H1 (cell line): ENCODE results near the gene ANKH. TPM values are rescaled to one million over a fixed set of nuclear protein-coding genes. Genes with fewer than 3 reads are reported as not detected.

Experiments used
- CTCF ChIA-PET: fragments of 300-600 bp; sonication (Branson Sonifier 250); formaldehyde crosslinking; loops from one replicate; lab custom pipeline; 2021; ENCODE audit not compliant: partially characterized antibody; lab: Charles Lee
- POLR2A ChIA-PET: fragments of 300-600 bp; sonication (Branson Sonifier 250); formaldehyde crosslinking; loops from one replicate; lab custom pipeline; 2021; ENCODE audit warnings: inconsistent platforms; ENCODE audit not compliant: partially characterized antibody; lab: Charles Lee
- DNase-seq, 2 experiments: peaks; one replicate each; pipeline versions ENCODE4 v3.0.0 to v3.0.0-alpha.2; 2010 to 2022; ENCODE audit warnings: low spot score in 2 of 2, low read depth in 1 of 2, mixed read lengths in 1 of 2
- FAIRE-seq: peaks from 2 replicates; lab custom pipeline; 2011; peaks lifted over from hg19 to GRCh38; lab: Jason Lieb, UNC
- H2AFZ ChIP-seq: 2 replicates; pipeline ENCODE4 v1.8.1; 2012; ENCODE audit warnings: low read length, inconsistent platforms
- H2AK5ac ChIP-seq: 2 replicates; pipeline ENCODE4 v1.6.1; 2013; ENCODE audit warnings: low read depth, low read length
- H2BK120ac ChIP-seq: replicated peaks from 2 replicates; pipeline ENCODE3; 2013; ENCODE audit warnings: low read depth, low read length, inconsistent platforms
- H2BK12ac ChIP-seq: 2 replicates; pipeline ENCODE4 v1.6.1; 2013; ENCODE audit warnings: low read depth, low read length
- H2BK15ac ChIP-seq: 2 replicates; pipeline ENCODE4 v1.6.1; 2013; ENCODE audit warnings: low read length
- H2BK20ac ChIP-seq: 2 replicates; pipeline ENCODE4 v1.6.1; 2013; ENCODE audit warnings: low read length
- H2BK5ac ChIP-seq: 2 replicates; pipeline ENCODE4 v1.6.1; 2013; ENCODE audit warnings: low read depth, low read length
- H3K14ac ChIP-seq: 2 replicates; pipeline ENCODE4 v1.6.1; 2013; ENCODE audit warnings: inconsistent platforms; ENCODE audit not compliant: insufficient read length
- H3K18ac ChIP-seq: 2 replicates; pipeline ENCODE4 v1.6.1; 2013; ENCODE audit warnings: low read length; ENCODE audit errors: extremely low read depth
- H3K23ac ChIP-seq: 2 replicates; pipeline ENCODE4 v1.6.1; 2013; ENCODE audit warnings: inconsistent platforms; ENCODE audit not compliant: insufficient read length
- H3K23me2 ChIP-seq: 2 replicates; pipeline ENCODE4 v1.6.1; 2013; ENCODE audit warnings: low read depth, low read length
- H3K27ac ChIP-seq: 2 replicates; pipeline ENCODE4 v1.6.1; 2011; ENCODE audit warnings: low read depth, low read length, inconsistent platforms
- H3K27me3 ChIP-seq, 4 experiments: replicated peaks in 1 of 4; 1 replicate in 1 of 4; 2 replicates in 3 of 4; pipeline versions ENCODE4 v1.6.1 to v1.8.1; 2011 to 2013; ENCODE audit warnings: low read length in 3 of 4, mild to moderate bottlenecking in 3 of 4, inconsistent platforms in 2 of 4, mixed read lengths in 2 of 4, moderate library complexity in 1 of 4; ENCODE audit not compliant: control insufficient read depth in 3 of 4, insufficient read depth in 3 of 4; ENCODE audit errors: extremely low read depth in 1 of 4
- H3K36me3 ChIP-seq, 4 experiments: 2 replicates each; pipeline versions ENCODE4 v1.6.1 to v1.8.1; 2011 to 2013; ENCODE audit warnings: mild to moderate bottlenecking in 4 of 4, low read length in 3 of 4, moderate library complexity in 2 of 4, control low read depth in 1 of 4, inconsistent platforms in 1 of 4; ENCODE audit not compliant: insufficient read depth in 4 of 4, control insufficient read depth in 2 of 4
- H3K4ac ChIP-seq: replicated peaks from 2 replicates; pipeline ENCODE3; 2013; ENCODE audit warnings: low read length, low read depth, mixed read lengths, inconsistent platforms; ENCODE audit not compliant: insufficient read length
- H3K4me1 ChIP-seq, 4 experiments: replicated peaks in 1 of 4; 1 replicate in 1 of 4; 2 replicates in 3 of 4; pipeline versions ENCODE4 v1.6.1 to v1.8.1; 2011 to 2013; ENCODE audit warnings: low read length in 3 of 4, inconsistent platforms in 2 of 4, mixed read lengths in 1 of 4; ENCODE audit not compliant: insufficient read depth in 4 of 4, control insufficient read depth in 3 of 4
- H3K4me2 ChIP-seq, 2 experiments: 2 replicates each; pipeline versions ENCODE4 v1.6.1 to v1.8.1; 2011 to 2013; ENCODE audit warnings: low read depth in 2 of 2, low read length in 2 of 2, control low read depth in 1 of 2, inconsistent platforms in 1 of 2, mild to moderate bottlenecking in 1 of 2; ENCODE audit not compliant: insufficient read depth in 1 of 2
- H3K4me3 ChIP-seq, 4 experiments: fragments of 200-600, 300-600 bp in 1 of 4; sonication (generic), shearing (Covaris generic), sonication (Bioruptor Twin) in 1 of 4; 2 replicates each; pipeline versions ENCODE4 v1.5.1 to v1.8.1; 2011 to 2016; ENCODE audit warnings: low read length in 4 of 4, low read depth in 3 of 4, control low read depth in 2 of 4, inconsistent platforms in 2 of 4, mild to moderate bottlenecking in 2 of 4, mixed read lengths in 1 of 4, moderate library complexity in 1 of 4; ENCODE audit not compliant: insufficient read depth in 2 of 4; ENCODE audit errors: extremely low read depth in 1 of 4
- H3K56ac ChIP-seq: replicated peaks from 2 replicates; pipeline ENCODE3; 2013; ENCODE audit warnings: low read depth, mild to moderate bottlenecking, mixed read lengths, low read length, inconsistent platforms; ENCODE audit not compliant: insufficient read length
- H3K79me1 ChIP-seq: 2 replicates; pipeline ENCODE4 v1.6.1; 2013; ENCODE audit warnings: low read depth, low read length, control low read depth
- H3K79me2 ChIP-seq, 2 experiments: 2 replicates each; pipeline versions ENCODE4 v1.6.1 to v1.8.1; 2012 to 2013; ENCODE audit warnings: low read length in 2 of 2, mild to moderate bottlenecking in 2 of 2, inconsistent platforms in 1 of 2; ENCODE audit not compliant: insufficient read depth in 2 of 2, control insufficient read depth in 1 of 2
- H3K9ac ChIP-seq, 4 experiments: replicated peaks in 1 of 4; 1 replicate in 1 of 4; 2 replicates in 3 of 4; pipeline versions ENCODE4 v1.6.1 to v1.8.1; 2011 to 2013; ENCODE audit warnings: low read depth in 3 of 4, low read length in 3 of 4, control low read depth in 2 of 4, mild to moderate bottlenecking in 2 of 4, moderate library complexity in 2 of 4, inconsistent platforms in 1 of 4; ENCODE audit errors: extremely low read depth in 1 of 4
- H3K9me3 ChIP-seq, 2 experiments: 2 replicates each; pipeline versions ENCODE4 v1.6.1 to v1.8.1; 2012 to 2013; ENCODE audit warnings: mild to moderate bottlenecking in 2 of 2, moderate library complexity in 2 of 2, control low read depth in 1 of 2, inconsistent platforms in 1 of 2, low read depth in 1 of 2, low read length in 1 of 2, mixed read lengths in 1 of 2; ENCODE audit not compliant: insufficient read depth in 2 of 2
- H4K20me1 ChIP-seq, 2 experiments: replicated peaks in 1 of 2; 2 replicates each; pipeline versions ENCODE3 to v1.8.1; 2011 to 2013; ENCODE audit warnings: inconsistent platforms in 2 of 2, low read length in 2 of 2, mild to moderate bottlenecking in 1 of 2; ENCODE audit not compliant: insufficient read depth in 2 of 2, control insufficient read depth in 1 of 2
- H4K5ac ChIP-seq: 2 replicates; pipeline ENCODE4 v1.6.1; 2013; ENCODE audit warnings: low read length, low read depth, mixed read lengths, inconsistent platforms; ENCODE audit not compliant: insufficient read length
- H4K8ac ChIP-seq: 2 replicates; pipeline ENCODE4 v1.8.0; 2013; ENCODE audit warnings: mild to moderate bottlenecking, moderate library complexity, low read length, inconsistent platforms; ENCODE audit not compliant: insufficient read depth; ENCODE audit errors: extremely low read depth
- H4K91ac ChIP-seq: replicated peaks from 2 replicates; pipeline ENCODE3; 2013; ENCODE audit warnings: low read length, mixed read lengths, inconsistent platforms; ENCODE audit not compliant: insufficient read length
- BRCA1 ChIP-seq: IDR thresholded peaks from 2 replicates; pipeline ENCODE4 v1.6.1; 2012; ENCODE audit warnings: low read depth, low read length, improper control_type of control experiment
- CREB1 ChIP-seq: IDR thresholded peaks from 2 replicates; pipeline ENCODE4 v1.6.1; 2012; ENCODE audit warnings: inconsistent platforms
- EGR1 ChIP-seq: IDR thresholded peaks from 2 replicates; pipeline ENCODE4 v1.6.1; 2011; ENCODE audit warnings: low read depth, low read length, borderline replicate concordance
- KDM4A ChIP-seq: IDR thresholded peaks from one replicate; pipeline ENCODE4 v1.7.1; 2012; ENCODE audit warnings: low read depth, mild to moderate bottlenecking, moderate library complexity, low read length, inconsistent platforms; ENCODE audit not compliant: severe bottlenecking
- SP2 ChIP-seq: IDR thresholded peaks from 2 replicates; pipeline ENCODE4 v1.6.1; 2012; ENCODE audit warnings: mild to moderate bottlenecking, low read length, inconsistent platforms
- SRF ChIP-seq: IDR thresholded peaks from 2 replicates; pipeline ENCODE4 v1.6.1; 2011; ENCODE audit warnings: mild to moderate bottlenecking, low read depth, low read length, moderate library complexity
- WGBS, 2 experiments: shearing (Covaris generic) in 1 of 2; methylation state at CpG; one replicate each; pipeline versions ENCODE4 v1.1.6 to v1.1.7; 2013 to 2015; ENCODE audit warnings: low lambda C conversion rate in 2 of 2, mixed read lengths in 2 of 2, inconsistent platforms in 1 of 2, low coverage in 1 of 2, missing lambda C conversion rate in 1 of 2; ENCODE audit not compliant: insufficient replicate concordance in 2 of 2, insufficient coverage in 1 of 2, insufficient read length in 1 of 2; ENCODE audit errors: extremely low coverage in 1 of 2, missing lambda C conversion rate in 1 of 2; 5-methylcytosine and 5-hydroxymethylcytosine counted together
- polyA plus RNA-seq, 7 experiments: library from polyadenylated mRNA; depleted of rRNA in 3 of 7; stranded (reverse) in 5 of 7; unstranded in 2 of 7; fragments of >200 nt in 5 of 7; fragments of 200-250 nt in 2 of 7; gene quantifications; 1 replicate in 5 of 7; 2 replicates in 1 of 7; 4 replicates in 1 of 7; pipeline versions ENCODE4 v1.2.1 to v1.2.3, GENCODE V29; 2011 to 2013; ENCODE audit warnings: missing spikeins in 2 of 7, mixed read lengths in 2 of 7
- total RNA-seq: library from RNA; stranded (reverse); fragmentation: NEBNext Ultra II Directional; extraction: Animal tissue kit (Norgen Biotek cat#: 25700); gene quantifications from 2 replicates; pipeline ENCODE4 v1.2.1, GENCODE V29; 2021

The ANKH gene
- total and polyA plus RNA-seq, 2 of the 8 experiments (the other 6 are each of a cell fraction or from before 2014, with no cell fraction given), result 5.3 to 13.0 TPM

GRCh38 chr5:14902826-14903560 lies 31.4 kb upstream of the ANKH start:
- no peak for TF ChIP-seq SRF
- TF ChIP-seq BRCA1, result no peak
- no peak for TF ChIP-seq SP2
- no peak for TF ChIP-seq CREB1
- TF ChIP-seq EGR1, result no peak
- no peak for TF ChIP-seq KDM4A
- WGBS, 2 experiments, result 81% methylated on average over 14 of the region's 14 CpGs; no CpG with 5 or more reads in 1 of the 2 experiments
- H3K4me2 ChIP-seq, result no peak overlapping the region

More at GRCh38 chr5:14902826-14903560, 31.4 kb upstream of the ANKH start:
- no peak overlapping the region for H2BK15ac ChIP-seq
- H3K79me2 ChIP-seq, result no peaks in the 10 kb centered on the region
- H4K20me1 ChIP-seq, result no peaks in the 10 kb centered on the region
- no peaks in the 10 kb centered on the region; the same call in 1 of the 2 replicates for H3K79me1 ChIP-seq
- H4K5ac ChIP-seq, result no peak overlapping the region
- H4K8ac ChIP-seq, result no peak overlapping the region
- no peak overlapping the region for H2BK5ac ChIP-seq
- no peak overlapping the region for H3K9ac ChIP-seq
- no peak overlapping the region for H2BK20ac ChIP-seq
- H3K4me3 ChIP-seq, result no peak overlapping the region
- H3K18ac ChIP-seq, result no peak overlapping the region
- H3K23ac ChIP-seq, result no peak overlapping the region
- no peaks in the 10 kb centered on the region for H3K4me1 ChIP-seq
- no peaks in the 10 kb centered on the region for H3K36me3 ChIP-seq
- CTCF ChIA-PET, result interaction anchor here (0.6 to 1.6 kb wide), 3 partner anchors 9 to 915 kb away, joined by 3 to 4 read pairs (median 4); no protein-coding TSS in a partner anchor
- H2AFZ ChIP-seq, result peak overlapping the region; percentile 41; the same call in 1 of the 2 replicates
- DNase-seq (no peak), FAIRE-seq (no peak)
- no peak overlapping the region for H3K4ac ChIP-seq
- H3K14ac ChIP-seq, result no peak overlapping the region
- H3K23me2 ChIP-seq, result no peaks in the 10 kb centered on the region
- no peaks in the 10 kb centered on the region for H3K9me3 ChIP-seq
- no peak overlapping the region for H2BK12ac ChIP-seq
- H3K27me3 ChIP-seq, result no peaks in the 10 kb centered on the region
- POLR2A ChIA-PET, result no interaction called here
- H2BK120ac ChIP-seq, result no peak overlapping the region
- H3K27ac ChIP-seq, result no peak overlapping the region
- no peak overlapping the region for H4K91ac ChIP-seq
- H2AK5ac ChIP-seq, result no peak overlapping the region
- H3K56ac ChIP-seq, result no peak overlapping the region
